HepG2 (cell line): Measurements from ENCODE around the gene ELL. TPM values are rescaled to one million over a fixed set of nuclear protein-coding genes. Genes with fewer than 3 reads are reported as not detected.

ENCODE experiments used
- DDIT3 ChIP-seq: sonication (generic); formaldehyde crosslinking; IDR thresholded peaks from 2 replicates; pipeline ENCODE4 v1.4.0; 2020; ENCODE audit warnings: mild to moderate bottlenecking, missing genetic modification reagents
- ELF1 ChIP-seq: sonication (generic); formaldehyde crosslinking; IDR thresholded peaks from 2 replicates; pipeline ENCODE4 v1.4.0; 2020; ENCODE audit warnings: missing genetic modification reagents
- GATAD1 ChIP-seq: IDR thresholded peaks from 2 replicates; pipeline ENCODE4 v1.6.1; 2016; ENCODE audit warnings: missing genetic modification reagents, missing compliant biosample characterization
- HDAC6 ChIP-seq: fragments of 200-600 bp; sonication (generic); IDR thresholded peaks from 2 replicates; pipeline ENCODE4 v1.7.0; 2017; ENCODE audit warnings: mild to moderate bottlenecking, antibody characterized with exemption, low read length, low read depth
- KLF6 ChIP-seq: IDR thresholded peaks from 2 replicates; pipeline ENCODE4 v1.8.0; 2016; ENCODE audit warnings: missing biosample characterization, missing genetic modification reagents
- PAF1 ChIP-seq: IDR thresholded peaks from 2 replicates; pipeline ENCODE4 v1.6.1; 2016; ENCODE audit warnings: missing genetic modification reagents, missing compliant biosample characterization
- RELA ChIP-seq: sonication (generic); formaldehyde crosslinking; IDR thresholded peaks from 2 replicates; pipeline ENCODE4 v1.4.0; 2020; ENCODE audit warnings: missing genetic modification reagents
- SMAD3 ChIP-seq: sonication (generic); formaldehyde crosslinking; IDR thresholded peaks from 2 replicates; pipeline ENCODE4 v1.4.0; 2020; ENCODE audit warnings: missing genetic modification reagents
- SUZ12 ChIP-seq: fragments of 150-350 bp; IDR thresholded peaks from 2 replicates; pipeline ENCODE4 v1.6.1; 2014; ENCODE audit warnings: low read depth, low read length
- ZBTB2 ChIP-seq: sonication (generic); formaldehyde crosslinking; IDR thresholded peaks from 2 replicates; pipeline ENCODE4 v1.8.0; 2022; ENCODE audit warnings: low read depth, missing genetic modification reagents
- ZNF142 ChIP-seq: sonication (generic); formaldehyde crosslinking; IDR thresholded peaks from 2 replicates; pipeline ENCODE4 v1.4.0; 2020; ENCODE audit warnings: missing genetic modification reagents
- ZNF451 ChIP-seq: sonication (generic); formaldehyde crosslinking; IDR thresholded peaks from 2 replicates; pipeline ENCODE4 v1.5.0; 2020; ENCODE audit warnings: mild to moderate bottlenecking, missing genetic modification reagents
- ZNF574 ChIP-seq: sonication (generic); formaldehyde crosslinking; IDR thresholded peaks from 2 replicates; pipeline ENCODE4 v1.4.0; 2020; ENCODE audit warnings: missing genetic modification reagents
- ZNF589 ChIP-seq: sonication (generic); formaldehyde crosslinking; conservative IDR thresholded peaks from 2 replicates; pipeline ENCODE4 v1.8.0; 2022; ENCODE audit warnings: mild to moderate bottlenecking, moderate library complexity, missing genetic modification reagents
- ZNF616 ChIP-seq: sonication (generic); formaldehyde crosslinking; IDR thresholded peaks from 2 replicates; pipeline ENCODE4 v1.5.0; 2020; ENCODE audit warnings: low read depth, mild to moderate bottlenecking, missing genetic modification reagents
- ZNF788 ChIP-seq: sonication (generic); formaldehyde crosslinking; IDR thresholded peaks from 2 replicates; pipeline ENCODE4 v1.5.0; 2020; ENCODE audit warnings: mild to moderate bottlenecking, missing genetic modification reagents, borderline replicate concordance
- polyA plus RNA-seq, 8 experiments: library from polyadenylated mRNA; depleted of rRNA in 3 of 8; stranded (reverse) in 7 of 8; unstranded in 1 of 8; fragments of >200 nt; fragmentation: Illumina TruSeq in 4 of 8; extraction: Trizol in 4 of 8; gene quantifications; 2 replicates each; pipeline versions ENCODE4 v1.2.1 to v1.2.3, GENCODE V29; 2011 to 2016; ENCODE audit warnings: low read depth in 4 of 8, missing spikeins in 1 of 8, mixed read lengths in 1 of 8; ENCODE audit not compliant: insufficient read depth in 1 of 8
- total RNA-seq, 5 experiments: library from RNA; depleted of rRNA; stranded (reverse); fragments of >200 nt; fragmentation: Illumina TruSeq; extraction: Trizol; gene quantifications; 2 replicates each; pipeline ENCODE4 v1.2.3, GENCODE V29; 2016; ENCODE audit warnings: low read depth in 1 of 5

Gene ELL
- total and polyA plus RNA-seq, 2 of the 13 experiments (the other 11 are each of a cell fraction or from before 2014, with no cell fraction given), result 3.7 to 5.4 TPM

- TF ChIP-seq ZNF142 (CRISPR knock-in tag), result peak; percentile 82
- TF ChIP-seq RELA, result peak; percentile 85
- TF ChIP-seq ZNF451 (CRISPR knock-in tag), result peak; percentile 90; the same call in 1 of the 2 replicates
- peak; percentile 82 for TF ChIP-seq GATAD1 (CRISPR knock-in tag)
- TF ChIP-seq KLF6 (CRISPR knock-in tag), result 0 out of 2 replicates have a peak, but pooled peaks have one; percentile 88
- TF ChIP-seq SMAD3 (CRISPR knock-in tag), result peak; percentile 99
- TF ChIP-seq ZNF616 (CRISPR knock-in tag), result no peak
- peak; percentile 98; the same call in 1 of the 2 replicates for TF ChIP-seq ZNF788 (CRISPR knock-in tag)
- TF ChIP-seq SUZ12, result no peak
- TF ChIP-seq ELF1 (CRISPR knock-in tag), result peak; percentile 74
- TF ChIP-seq ZNF574 (CRISPR knock-in tag), result peak; percentile 95
- no peak for TF ChIP-seq ZBTB2 (CRISPR knock-in tag)
- no peak for TF ChIP-seq HDAC6
- no peak for TF ChIP-seq PAF1 (CRISPR knock-in tag)
- TF ChIP-seq ZNF589 (CRISPR knock-in tag), result peak; percentile 93
- peak; percentile 47; the same call in 1 of the 2 replicates for TF ChIP-seq DDIT3
These were observed 6.8 kb downstream of the ELL start (continued) for GRCh38 chr19:18514800-18515682.
